HCT116 (cell line): ENCODE data around the gene CCDC124.

Experiments
- EZH2 ChIP-seq: fragments of 200-600 bp; sonication (generic); IDR thresholded peaks from 2 replicates; pipeline ENCODE4 v1.6.1; 2017; ENCODE audit warnings: antibody characterized with exemption, mixed run types
- TF ChIP-seq, protein P1 (sequence below): IDR thresholded peaks from 2 replicates; pipeline ENCODE4 v1.6.1; 2012

DNA sequence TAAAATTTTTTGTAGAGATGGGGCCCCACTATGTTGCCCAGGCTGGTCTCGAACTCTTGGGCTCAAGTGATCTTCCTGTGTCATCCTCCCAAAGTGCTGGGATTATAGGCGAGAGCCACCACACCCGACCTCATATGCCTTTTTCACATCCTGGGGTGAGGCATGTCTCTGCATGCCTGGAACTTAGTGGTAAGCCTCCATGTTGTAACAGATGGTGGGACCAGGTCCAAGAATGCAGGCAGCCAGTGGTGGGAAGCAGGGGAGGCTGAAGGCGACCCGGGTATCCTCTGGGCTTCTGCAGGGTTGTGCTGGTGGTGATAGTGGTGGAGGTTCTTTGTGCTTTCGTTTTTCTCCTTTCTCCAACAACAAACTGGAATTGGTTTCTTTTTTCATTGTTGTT is 30.1 kb upstream of the CCDC124 start:
- TF ChIP-seq, protein P1, sequence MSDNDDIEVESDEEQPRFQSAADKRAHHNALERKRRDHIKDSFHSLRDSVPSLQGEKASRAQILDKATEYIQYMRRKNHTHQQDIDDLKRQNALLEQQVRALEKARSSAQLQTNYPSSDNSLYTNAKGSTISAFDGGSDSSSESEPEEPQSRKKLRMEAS, result no peak
- no peak for TF ChIP-seq EZH2
